Psoas muscle (tissue), 8 donors: Measurements from ENCODE around the gene DIS3. TPM values are rescaled to one million over a fixed set of nuclear protein-coding genes. Genes with fewer than 3 reads are reported as not detected.
"Not testable (repeated sequence)": the region's sequence is repeated elsewhere in the genome, so short reads cannot be mapped to it uniquely, and the experiment has no call there.

Experiments used
- ATAC-seq, 4 donors: fragments of 200-7000 bp; cut with Tn5 transposase; one replicate each; pipeline ENCODE4 v1.9.1; 2020; ENCODE audit warnings: moderate library complexity in 3 of 4, mild to moderate bottlenecking in 2 of 4
- DNase-seq, 2 donors: peaks; one replicate each; pipeline ENCODE4 v3.0.0-alpha.2; 2020
- H3K27ac ChIP-seq: fragments of 200-600 bp; one replicate; pipeline ENCODE4 v1.8.0; 2022
- H3K27me3 ChIP-seq, 3 donors: fragments of 200-600 bp in 1 of 3; one replicate each; pipeline versions ENCODE4 v1.6.1 to v1.8.0; 2013 to 2022; ENCODE audit warnings: low read length in 2 of 3, mild to moderate bottlenecking in 2 of 3, moderate library complexity in 1 of 3; ENCODE audit not compliant: insufficient read depth in 3 of 3
- H3K36me3 ChIP-seq, 2 donors: fragments of 200-600 bp in 1 of 2; one replicate each; pipeline versions ENCODE4 v1.6.1 to v1.8.0; 2013 to 2022; ENCODE audit warnings: low read depth in 1 of 2, mild to moderate bottlenecking in 1 of 2, moderate library complexity in 1 of 2; ENCODE audit not compliant: insufficient read depth in 1 of 2
- H3K4me1 ChIP-seq: fragments of 200-600 bp; one replicate; pipeline ENCODE4 v1.8.0; 2022
- H3K4me3 ChIP-seq: fragments of 200-600 bp; one replicate; pipeline ENCODE4 v1.8.0; 2022; ENCODE audit warnings: mild to moderate bottlenecking
- H3K9me3 ChIP-seq: fragments of 200-600 bp; one replicate; pipeline ENCODE4 v1.8.0; 2022
- CTCF ChIP-seq: fragments of 200-600 bp; IDR thresholded peaks from one replicate; pipeline ENCODE4 v1.8.0; 2022; ENCODE audit warnings: antibody characterized with exemption
- WGBS, 3 donors: extraction: QIAGEN DNeasy Blood & Tissue Kit; methylation state at CpG; one replicate each; pipeline versions ENCODE4 v1.1.6 to v1.1.7; 2013; 5-methylcytosine and 5-hydroxymethylcytosine counted together
- intact Hi-C, 2 donors: fragments of 100-400 bp; cut with DNase I; formaldehyde crosslinking; loops; one replicate each; pipeline versions ENCODE4 v1.11.0 to v1.14.2; 2022
- polyA plus RNA-seq, 3 donors: library from polyadenylated mRNA; stranded (reverse); fragments of 200-250 nt; gene quantifications; one replicate each; pipeline ENCODE4 v1.2.3, GENCODE V29; 2013
- total RNA-seq, 4 donors: library from RNA; stranded (reverse); fragmentation: NEBNext Ultra II Directional in 2 of 4; extraction: Animal tissue kit (Norgen Biotek cat#: 25700) in 2 of 4; gene quantifications; one replicate each; pipeline versions ENCODE4 v1.2.1 to v1.2.4, GENCODE V29; 2021 to 2023
- donor health status: healthy with polysubstance abuse.
- donor health status: DM: no; HTN: no; CAD: no; lungs with moderate emphysema.
- donor health status: Bipolar disorder and iron deficiency.
- donor health status: healthy.
- donor health status: DM: yes; HTN: yes; CAD: no.
- donor health status: DM: no; HTN: no; CAD: no.
- donor health status: DM: no; HTN: no; CAD: no.
- donor health status: DM: yes; HTN: yes; CAD: no.

Gene DIS3
- total and polyA plus RNA-seq, 7 donors, result 6.4 to 19.7 (median 13.4) TPM

DNA sequence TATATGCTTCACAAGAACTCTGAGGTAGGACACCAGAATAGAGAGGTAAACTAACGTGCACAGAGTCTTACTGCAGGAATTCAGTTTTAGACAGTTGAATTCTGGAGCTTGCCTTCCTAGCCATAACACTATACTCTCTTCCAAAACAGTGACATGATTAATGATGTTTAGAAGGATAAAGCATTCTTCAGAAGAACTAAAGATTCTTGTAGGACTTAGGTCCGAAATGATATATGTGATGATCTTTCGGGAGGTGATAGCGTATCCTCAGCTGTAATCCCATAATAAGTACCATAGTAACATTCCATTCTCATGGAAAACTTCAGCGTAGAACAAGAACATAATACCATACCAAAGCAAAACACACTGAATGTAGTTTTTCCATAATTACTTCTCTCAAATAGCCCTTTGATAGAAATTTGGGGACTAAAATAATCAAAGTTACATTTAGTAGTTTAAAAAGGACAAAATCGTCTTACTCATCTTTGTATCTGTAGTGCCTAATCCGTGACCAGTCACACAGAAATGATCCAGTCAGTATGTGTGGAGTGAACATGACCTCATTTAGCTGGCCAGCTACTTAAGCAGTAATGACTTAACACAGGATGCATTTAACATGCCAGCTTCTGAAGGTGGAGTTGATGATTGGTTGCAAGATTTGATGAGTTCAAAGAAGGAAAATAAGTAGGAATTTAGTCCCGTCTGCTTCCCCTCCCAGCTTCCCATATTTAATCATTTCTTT lies 38.6 kb upstream of the DIS3 start:
- Histone ChIP-seq H3K36me3 (peaks cover 0 to 28% of the 10 kb centered on the region in 2 donors), H3K27ac (no peak overlapping the region), H3K9me3 (no peaks in the 10 kb centered on the region), H3K27me3 (no peaks in the 10 kb centered on the region), H3K4me3 (no peak overlapping the region), H3K4me1 (no peaks in the 10 kb centered on the region)
- intact Hi-C loops, result no loop called here
- ATAC-seq (peak in 1 of 4 donors; percentile 51), DNase-seq (no peak)
- TF ChIP-seq CTCF, result no peak
- 72 to 89% (median 74%) methylated on average over 8 of the region's 8 CpGs for WGBS, 3 donors

- peaks cover 0 to 4% of the 10 kb centered on the region in 2 donors for H3K36me3 ChIP-seq
- intact Hi-C loops, result no loop called here
- no peak overlapping the region for H3K27ac ChIP-seq
- DNase-seq (no peak), ATAC-seq (no peak)
- no peaks in the 10 kb centered on the region for H3K9me3 ChIP-seq
- H3K27me3 ChIP-seq, result no peaks in the 10 kb centered on the region
- no peaks in the 10 kb centered on the region for H3K4me1 ChIP-seq
- WGBS, 3 donors, result 9 to 15% (median 11%) methylated on average over 1 of the region's 1 CpG
- H3K4me3 ChIP-seq, result no peak overlapping the region
- TF ChIP-seq CTCF, result peak; percentile 66
Observed at GRCh38 chr13:72808917-72809500, 27.3 kb upstream of the DIS3 start.

GRCh38 chr13:72806514-72806913 lies 24.8 kb upstream of the DIS3 start:
- WGBS, 3 donors, result 92 to 97% (median 96%) methylated on average over 1 of the region's 1 CpG

GRCh38 chr13:72805676-72806346 lies 24.1 kb upstream of the DIS3 start:
- Histone ChIP-seq H3K4me1 (no peaks in the 10 kb centered on the region), H3K36me3 (peaks cover 0 to 12% of the 10 kb centered on the region in 2 donors), H3K27me3 (no peaks in the 10 kb centered on the region), H3K9me3 (no peaks in the 10 kb centered on the region), H3K27ac (no peak overlapping the region), H3K4me3 (no peak overlapping the region)
- whole genome bisulfite sequencing, 3 donors, result 96 to 99% (median 97%) methylated on average over 1 of the region's 1 CpG
- intact Hi-C loops, result no loop called here
- ATAC-seq (no peak), DNase-seq (no peak)
- no peak for TF ChIP-seq CTCF

More at GRCh38 chr13:72806514-72806913, 24.8 kb upstream of the DIS3 start:
- H3K36me3 ChIP-seq, H3K9me3 ChIP-seq, H3K4me1 ChIP-seq, H3K4me3 ChIP-seq, intact Hi-C loops, H3K27ac ChIP-seq, H3K27me3 ChIP-seq, ATAC-seq, DNase-seq: not testable (repeated sequence)

DNA sequence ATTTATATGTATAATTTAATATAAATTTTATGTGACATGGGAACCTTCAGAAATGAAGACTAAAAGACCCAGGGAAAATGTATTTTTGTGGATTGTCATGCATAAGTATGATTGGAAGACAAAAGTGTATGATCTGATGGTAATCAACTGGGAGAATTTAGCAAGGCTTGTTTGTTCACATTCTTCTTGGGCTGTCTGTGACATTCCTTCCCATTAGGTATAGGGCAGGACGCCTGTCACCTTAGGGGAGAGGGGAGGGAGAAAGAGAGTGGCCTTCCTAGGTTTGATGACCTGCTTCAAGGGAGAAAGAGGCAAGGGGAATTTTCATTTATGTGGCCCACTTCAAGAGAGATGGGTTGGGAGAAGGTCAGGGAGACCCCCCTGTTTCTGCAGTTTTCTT lies 22.6 kb upstream of the DIS3 start:
- no peaks in the 10 kb centered on the region for H3K9me3 ChIP-seq
- ATAC-seq (no peak), DNase-seq (no peak)
- intact Hi-C loops, result no loop called here
- H3K27me3 ChIP-seq, result no peaks in the 10 kb centered on the region
- no peak overlapping the region for H3K4me3 ChIP-seq
- TF ChIP-seq CTCF, result no peak
- H3K27ac ChIP-seq, result no peak overlapping the region
- H3K36me3 ChIP-seq, result peaks cover 0 to 27% of the 10 kb centered on the region in 2 donors
- H3K4me1 ChIP-seq, result no peaks in the 10 kb centered on the region
- 93 to 100% (median 93%) methylated on average over 1 of the region's 1 CpG for WGBS, 3 donors
